Lower leg skin (tissue), 3 donors: ENCODE results near the gene SH3BGRL3.

ENCODE experiments used
- POLR2A ChIP-seq, 2 donors: fragments of 450-650 bp; IDR thresholded peaks; one replicate each; pipeline ENCODE4 v1.6.1; 2016 to 2017; ENCODE audit warnings: antibody characterized with exemption in 2 of 2, mild to moderate bottlenecking in 1 of 2, moderate library complexity in 1 of 2
- TF ChIP-seq, protein P1 (sequence below), 3 donors: fragments of 450-650 bp; IDR thresholded peaks; one replicate each; pipeline ENCODE4 v1.5.1; 2016; ENCODE audit warnings: antibody characterized with exemption in 3 of 3, mild to moderate bottlenecking in 3 of 3, moderate library complexity in 2 of 3

DNA sequence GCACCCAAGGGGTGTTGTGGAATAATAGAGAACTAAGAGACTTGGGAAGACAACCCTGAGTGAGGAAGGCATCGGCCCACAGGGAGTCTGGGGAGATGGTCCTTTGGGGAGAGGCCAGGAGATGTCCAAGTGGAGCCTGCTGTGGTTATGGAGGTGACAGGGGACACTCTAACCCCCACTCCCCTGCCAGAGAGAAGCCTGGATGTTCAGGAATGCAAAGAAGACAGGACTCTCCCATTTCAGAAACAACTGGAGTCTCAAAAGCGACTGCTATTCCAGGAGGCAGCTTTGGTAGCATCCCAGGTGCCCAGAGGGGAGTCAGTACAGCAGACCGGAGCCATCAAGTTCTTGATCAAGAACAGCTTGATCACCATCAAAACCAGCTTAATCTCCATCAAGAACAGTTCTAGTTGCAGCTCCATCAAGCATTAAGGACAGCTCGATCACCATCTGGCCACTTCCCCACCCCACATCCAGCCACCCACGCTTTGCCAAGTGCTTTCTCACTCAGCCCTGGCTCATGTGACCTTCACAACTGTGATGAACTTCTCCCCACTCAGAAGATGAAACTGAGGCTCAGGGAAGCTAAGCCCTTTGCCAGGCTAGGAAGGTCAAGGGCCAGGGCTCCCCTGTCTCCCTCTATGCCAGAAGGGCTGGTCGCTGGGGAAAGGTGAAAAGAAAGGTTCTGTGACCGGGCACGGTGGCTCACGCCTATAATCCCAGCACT lies 38.6 kb downstream of the SH3BGRL3 start:
- no peak for TF ChIP-seq POLR2A (IDR thresholded peaks at IDR 0.05)
- TF ChIP-seq, protein P1, sequence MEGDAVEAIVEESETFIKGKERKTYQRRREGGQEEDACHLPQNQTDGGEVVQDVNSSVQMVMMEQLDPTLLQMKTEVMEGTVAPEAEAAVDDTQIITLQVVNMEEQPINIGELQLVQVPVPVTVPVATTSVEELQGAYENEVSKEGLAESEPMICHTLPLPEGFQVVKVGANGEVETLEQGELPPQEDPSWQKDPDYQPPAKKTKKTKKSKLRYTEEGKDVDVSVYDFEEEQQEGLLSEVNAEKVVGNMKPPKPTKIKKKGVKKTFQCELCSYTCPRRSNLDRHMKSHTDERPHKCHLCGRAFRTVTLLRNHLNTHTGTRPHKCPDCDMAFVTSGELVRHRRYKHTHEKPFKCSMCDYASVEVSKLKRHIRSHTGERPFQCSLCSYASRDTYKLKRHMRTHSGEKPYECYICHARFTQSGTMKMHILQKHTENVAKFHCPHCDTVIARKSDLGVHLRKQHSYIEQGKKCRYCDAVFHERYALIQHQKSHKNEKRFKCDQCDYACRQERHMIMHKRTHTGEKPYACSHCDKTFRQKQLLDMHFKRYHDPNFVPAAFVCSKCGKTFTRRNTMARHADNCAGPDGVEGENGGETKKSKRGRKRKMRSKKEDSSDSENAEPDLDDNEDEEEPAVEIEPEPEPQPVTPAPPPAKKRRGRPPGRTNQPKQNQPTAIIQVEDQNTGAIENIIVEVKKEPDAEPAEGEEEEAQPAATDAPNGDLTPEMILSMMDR (IDR thresholded peaks at IDR 0.05) = no peak
